Peyer's patch (tissue), 4 donors: ENCODE results near the gene RERE.

Experiments used
- POLR2A ChIP-seq, 2 donors: fragments of 450-650 bp; IDR thresholded peaks; one replicate each; pipeline ENCODE4 v1.5.1; 2017; ENCODE audit warnings: antibody characterized with exemption in 2 of 2, mild to moderate bottlenecking in 2 of 2, moderate library complexity in 2 of 2
- TF ChIP-seq, protein P1 (sequence below), 6 experiments: fragments of 450-650 bp in 4 of 6; fragments of 200-600 bp in 2 of 6; sonication (generic) in 1 of 6; IDR thresholded peaks; one replicate each; pipeline ENCODE4 v1.5.1; 2017 to 2019; ENCODE audit warnings: antibody characterized with exemption in 6 of 6, mild to moderate bottlenecking in 3 of 6, moderate library complexity in 1 of 6

DNA sequence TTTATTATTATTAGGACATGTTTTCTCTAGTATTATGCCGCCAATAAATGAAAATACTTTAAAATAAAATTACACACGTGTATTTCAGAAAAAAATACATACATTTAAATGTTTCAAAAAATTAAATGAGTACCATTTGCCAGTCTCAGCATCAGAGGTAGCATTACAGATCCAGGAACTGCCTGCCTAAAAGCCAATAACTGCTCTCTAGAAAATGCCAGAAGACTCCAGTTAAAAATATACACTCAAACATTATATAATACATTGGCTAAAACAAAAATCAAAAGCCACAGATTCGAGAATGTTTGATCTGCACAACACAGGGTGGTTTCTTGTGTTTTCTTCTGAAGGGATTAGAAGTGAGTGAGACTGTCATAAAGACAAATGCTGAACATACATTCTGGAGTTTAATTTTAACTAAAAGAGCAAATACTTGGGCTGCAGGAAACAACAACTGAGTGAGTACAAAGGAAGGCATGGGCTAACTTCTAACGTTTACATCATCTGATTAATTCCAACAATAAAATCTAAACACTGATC lies 105.5 kb downstream of the RERE start:
- TF ChIP-seq, protein P1, sequence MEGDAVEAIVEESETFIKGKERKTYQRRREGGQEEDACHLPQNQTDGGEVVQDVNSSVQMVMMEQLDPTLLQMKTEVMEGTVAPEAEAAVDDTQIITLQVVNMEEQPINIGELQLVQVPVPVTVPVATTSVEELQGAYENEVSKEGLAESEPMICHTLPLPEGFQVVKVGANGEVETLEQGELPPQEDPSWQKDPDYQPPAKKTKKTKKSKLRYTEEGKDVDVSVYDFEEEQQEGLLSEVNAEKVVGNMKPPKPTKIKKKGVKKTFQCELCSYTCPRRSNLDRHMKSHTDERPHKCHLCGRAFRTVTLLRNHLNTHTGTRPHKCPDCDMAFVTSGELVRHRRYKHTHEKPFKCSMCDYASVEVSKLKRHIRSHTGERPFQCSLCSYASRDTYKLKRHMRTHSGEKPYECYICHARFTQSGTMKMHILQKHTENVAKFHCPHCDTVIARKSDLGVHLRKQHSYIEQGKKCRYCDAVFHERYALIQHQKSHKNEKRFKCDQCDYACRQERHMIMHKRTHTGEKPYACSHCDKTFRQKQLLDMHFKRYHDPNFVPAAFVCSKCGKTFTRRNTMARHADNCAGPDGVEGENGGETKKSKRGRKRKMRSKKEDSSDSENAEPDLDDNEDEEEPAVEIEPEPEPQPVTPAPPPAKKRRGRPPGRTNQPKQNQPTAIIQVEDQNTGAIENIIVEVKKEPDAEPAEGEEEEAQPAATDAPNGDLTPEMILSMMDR (IDR thresholded peaks at IDR 0.05), result no peak
- TF ChIP-seq POLR2A (IDR thresholded peaks at IDR 0.05), result no peak
